HUES48 (cell line): ENCODE data around the gene ELL.

Experiments used
- H3K27ac ChIP-seq: one replicate; pipeline ENCODE4 v1.7.0; 2013; ENCODE audit warnings: low read depth, low read length, inconsistent platforms
- H3K27me3 ChIP-seq: 2 replicates; pipeline ENCODE4 v1.6.1; 2013; ENCODE audit warnings: mild to moderate bottlenecking, low read length; ENCODE audit not compliant: control insufficient read depth, insufficient read depth
- H3K36me3 ChIP-seq: 2 replicates; pipeline ENCODE4 v1.6.1; 2013; ENCODE audit warnings: low read length; ENCODE audit not compliant: control insufficient read depth, insufficient read depth
- H3K4me1 ChIP-seq: 2 replicates; pipeline ENCODE4 v1.6.1; 2013; ENCODE audit warnings: mild to moderate bottlenecking, low read length; ENCODE audit not compliant: control insufficient read depth, insufficient read depth
- H3K4me3 ChIP-seq: 2 replicates; pipeline ENCODE4 v1.5.1; 2013; ENCODE audit warnings: mild to moderate bottlenecking, low read depth, low read length
- H3K9ac ChIP-seq: 2 replicates; pipeline ENCODE4 v1.6.1; 2013; ENCODE audit warnings: mild to moderate bottlenecking, low read depth, low read length, moderate library complexity
- H3K9me3 ChIP-seq: 2 replicates; pipeline ENCODE4 v1.6.1; 2013; ENCODE audit warnings: low read length; ENCODE audit not compliant: control insufficient read depth, insufficient read depth

Gene ELL

DNA sequence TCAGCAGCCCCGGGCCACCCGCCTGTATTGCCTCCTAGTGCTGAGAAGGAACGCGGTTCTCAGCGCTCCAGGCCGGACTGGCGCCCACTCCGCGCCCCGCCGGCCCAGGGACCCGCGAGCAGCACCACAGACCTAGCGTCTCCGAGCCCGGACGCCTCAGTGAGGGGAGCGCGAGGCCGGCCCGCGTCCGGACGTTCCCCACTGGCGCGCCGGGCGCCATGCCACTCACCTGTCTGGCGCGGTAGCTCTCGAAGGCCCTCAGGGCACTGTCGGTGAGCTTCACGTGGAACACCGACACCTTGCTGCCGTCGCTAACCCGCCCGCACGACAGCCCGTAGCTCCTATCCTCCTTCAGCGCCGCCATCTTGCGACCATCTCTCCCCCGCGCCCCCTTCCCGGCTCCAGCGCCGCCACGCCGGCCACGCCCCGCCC is at the start of gene ELL:
TSS of gene ELL (minus strand) at position 379 of the 432 bp plus-strand sequence. CDS start at position 364, 15 bp downstream.
- no peaks in the 10 kb centered on the region for H3K36me3 ChIP-seq
- no peaks in the 10 kb centered on the region for H3K27me3 ChIP-seq
- peaks cover 7% of the 10 kb centered on the region; the same call in 1 of the 2 replicates for H3K4me1 ChIP-seq
- peak within 1 kb of the TSS; percentile 99 for H3K4me3 ChIP-seq
- peak within 1 kb of the TSS; percentile 78 for H3K9ac ChIP-seq
- no peaks in the 10 kb centered on the region for H3K9me3 ChIP-seq
- peak within 1 kb of the TSS; percentile 84 for H3K27ac ChIP-seq

DNA sequence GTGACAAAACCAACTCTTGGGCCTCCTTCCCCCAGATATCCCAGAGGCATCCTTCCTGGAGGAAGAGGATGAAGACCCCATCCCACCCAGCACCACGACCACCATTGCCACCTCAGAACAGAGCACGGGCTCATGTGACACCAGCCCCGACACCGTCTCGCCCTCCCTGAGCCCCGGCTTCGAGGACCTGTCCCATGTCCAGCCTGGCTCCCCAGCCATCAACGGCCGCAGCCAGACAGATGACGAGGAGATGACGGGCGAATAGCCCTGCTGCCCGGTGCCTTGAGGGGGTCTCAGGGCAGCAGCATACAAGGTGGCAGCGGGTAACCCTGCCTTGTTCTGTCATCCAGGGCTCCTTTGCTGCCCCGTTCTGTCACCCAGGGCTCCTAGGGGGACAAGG is 46.5 kb upstream of the ELL start:
- no peaks in the 10 kb centered on the region for H3K27me3 ChIP-seq

DNA sequence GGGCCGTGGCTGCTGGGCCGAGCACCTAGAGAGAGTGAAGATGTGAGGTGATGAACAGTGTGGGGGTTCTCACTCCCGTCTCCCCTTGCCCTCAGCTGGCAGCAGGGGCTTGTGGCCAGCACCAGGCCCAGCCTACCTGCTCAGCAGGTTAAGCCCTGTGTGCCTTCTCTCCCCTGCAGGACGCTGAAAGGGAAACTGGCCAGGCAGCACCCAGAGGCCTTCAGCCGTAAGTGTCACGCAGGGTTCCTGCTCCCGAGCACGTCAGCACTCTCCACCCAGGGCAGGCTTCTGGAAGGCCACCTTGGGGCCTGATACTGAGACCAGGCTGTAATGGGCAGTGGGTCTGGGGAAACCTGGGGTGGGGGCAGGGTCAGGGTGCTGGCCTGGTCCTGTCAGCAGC is 45.1 kb upstream of the ELL start:
- H3K36me3 ChIP-seq = peaks cover 70% of the 10 kb centered on the region
- no peak overlapping the region for H3K4me3 ChIP-seq
- no peak overlapping the region for H3K9ac ChIP-seq

More for the DNA sequence above, 46.5 kb upstream of the ELL start:
- H3K9me3 ChIP-seq = no peaks in the 10 kb centered on the region
- H3K36me3 ChIP-seq = peaks cover 66% of the 10 kb centered on the region
- H3K4me3 ChIP-seq = no peak overlapping the region
- H3K9ac ChIP-seq = no peak overlapping the region
- no peak overlapping the region for H3K27ac ChIP-seq
- peaks cover 3% of the 10 kb centered on the region; the same call in 1 of the 2 replicates for H3K4me1 ChIP-seq

DNA sequence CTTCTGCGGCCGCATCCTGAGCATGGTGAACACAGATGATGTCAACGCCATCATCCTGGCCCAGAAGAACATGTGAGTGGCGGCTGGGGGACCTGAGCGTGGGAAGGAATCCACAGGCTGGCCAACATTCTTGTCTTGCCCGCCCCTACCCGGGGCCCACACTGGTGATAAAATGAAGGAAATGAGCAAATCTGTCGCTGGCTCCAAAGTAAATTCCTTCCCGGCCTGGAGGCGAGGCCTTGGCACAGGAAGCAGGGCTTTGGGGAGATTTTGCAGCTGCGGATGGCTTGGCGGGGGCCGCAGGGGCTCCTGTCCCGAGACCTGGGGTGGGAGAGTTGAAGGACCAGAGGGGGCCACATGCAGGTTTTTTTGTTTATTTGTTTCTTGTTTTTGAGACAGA is 40.2 kb upstream of the ELL start:
- peaks cover 58% of the 10 kb centered on the region for H3K36me3 ChIP-seq

More for the DNA sequence above, 45.1 kb upstream of the ELL start:
- no peak overlapping the region for H3K27ac ChIP-seq
- H3K27me3 ChIP-seq = no peaks in the 10 kb centered on the region
- no peaks in the 10 kb centered on the region for H3K9me3 ChIP-seq
- H3K4me1 ChIP-seq = no peaks in the 10 kb centered on the region

DNA sequence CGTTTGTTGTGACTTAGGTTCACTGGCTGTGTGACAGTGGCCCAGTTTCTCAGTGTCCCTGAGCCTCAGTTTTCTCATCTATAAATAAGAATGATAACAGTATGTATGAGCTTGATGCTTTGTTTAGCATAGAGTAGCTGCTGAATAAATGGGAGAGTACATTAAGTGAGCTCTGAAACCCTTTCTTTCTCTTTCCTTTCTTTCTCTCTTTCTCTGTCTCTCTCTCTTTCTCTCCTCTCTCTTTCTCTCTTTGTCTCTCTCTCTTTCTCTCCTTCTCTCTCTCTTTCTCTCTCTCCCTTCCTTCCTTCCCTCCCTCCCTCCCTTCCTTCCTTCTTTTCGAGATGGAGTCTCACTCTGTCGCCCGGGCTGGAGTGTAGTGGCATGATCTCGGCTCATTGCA is 37.8 kb upstream of the ELL start:
- Histone ChIP-seq H3K27ac (no peak overlapping the region), H3K9ac (no peak overlapping the region), H3K27me3 (no peaks in the 10 kb centered on the region), H3K9me3 (no peaks in the 10 kb centered on the region), H3K36me3 (peaks cover 37% of the 10 kb centered on the region), H3K4me1 (peaks cover 6% of the 10 kb centered on the region; the same call in 1 of the 2 replicates), H3K4me3 (no peak overlapping the region)

More for the DNA sequence above, 40.2 kb upstream of the ELL start:
- no peak overlapping the region for H3K4me3 ChIP-seq
- no peak overlapping the region for H3K9ac ChIP-seq
- H3K9me3 ChIP-seq = no peaks in the 10 kb centered on the region
- no peak overlapping the region for H3K27ac ChIP-seq
- peaks cover 6% of the 10 kb centered on the region; the same call in 1 of the 2 replicates for H3K4me1 ChIP-seq
- H3K27me3 ChIP-seq = no peaks in the 10 kb centered on the region

DNA sequence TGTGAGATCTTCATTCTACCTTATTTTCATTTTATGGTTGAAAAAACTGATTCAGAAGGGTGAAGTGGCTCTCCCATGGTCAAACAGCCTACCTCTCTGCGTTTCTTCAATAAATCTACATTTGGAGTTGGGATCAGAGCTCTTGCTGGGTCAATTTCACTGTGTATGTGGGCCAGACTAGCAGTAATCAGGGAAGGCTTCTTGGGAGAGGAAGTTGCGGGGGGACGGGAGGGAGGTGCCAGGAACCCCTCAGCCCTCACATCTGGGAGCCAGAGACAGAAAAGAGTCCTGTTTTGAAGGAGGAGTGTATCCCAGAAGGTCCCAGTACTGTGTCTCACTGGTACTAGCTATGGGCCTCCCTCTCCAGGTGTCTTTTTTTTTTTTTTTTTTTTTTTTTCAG is 36.7 kb upstream of the ELL start:
- Histone ChIP-seq H3K27me3 (no peaks in the 10 kb centered on the region), H3K9me3 (no peaks in the 10 kb centered on the region), H3K4me1 (peaks cover 6% of the 10 kb centered on the region; the same call in 1 of the 2 replicates), H3K36me3 (peaks cover 26% of the 10 kb centered on the region), H3K4me3 (peak overlapping the region; percentile 81), H3K27ac (peak overlapping the region; percentile 72), H3K9ac (peak overlapping the region; percentile 42)

DNA sequence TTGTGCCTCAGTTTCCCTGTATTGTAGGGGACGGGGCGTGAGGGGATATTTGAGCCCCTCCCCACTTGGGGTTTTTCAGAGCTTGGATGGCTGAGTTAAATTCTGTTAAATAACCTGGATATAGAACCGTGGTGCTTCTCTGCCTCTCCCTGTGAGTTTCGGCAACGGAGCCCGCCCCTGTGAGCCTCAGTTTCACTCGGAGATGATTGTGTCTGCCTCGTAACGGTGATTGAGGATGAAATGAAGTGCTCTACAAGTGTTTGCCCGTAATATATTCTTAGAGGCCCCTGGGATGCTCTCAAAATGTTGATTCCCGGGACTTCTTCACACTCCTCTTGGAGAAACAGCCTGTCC is 36.3 kb upstream of the ELL start:
- no peaks in the 10 kb centered on the region for H3K27me3 ChIP-seq

DNA sequence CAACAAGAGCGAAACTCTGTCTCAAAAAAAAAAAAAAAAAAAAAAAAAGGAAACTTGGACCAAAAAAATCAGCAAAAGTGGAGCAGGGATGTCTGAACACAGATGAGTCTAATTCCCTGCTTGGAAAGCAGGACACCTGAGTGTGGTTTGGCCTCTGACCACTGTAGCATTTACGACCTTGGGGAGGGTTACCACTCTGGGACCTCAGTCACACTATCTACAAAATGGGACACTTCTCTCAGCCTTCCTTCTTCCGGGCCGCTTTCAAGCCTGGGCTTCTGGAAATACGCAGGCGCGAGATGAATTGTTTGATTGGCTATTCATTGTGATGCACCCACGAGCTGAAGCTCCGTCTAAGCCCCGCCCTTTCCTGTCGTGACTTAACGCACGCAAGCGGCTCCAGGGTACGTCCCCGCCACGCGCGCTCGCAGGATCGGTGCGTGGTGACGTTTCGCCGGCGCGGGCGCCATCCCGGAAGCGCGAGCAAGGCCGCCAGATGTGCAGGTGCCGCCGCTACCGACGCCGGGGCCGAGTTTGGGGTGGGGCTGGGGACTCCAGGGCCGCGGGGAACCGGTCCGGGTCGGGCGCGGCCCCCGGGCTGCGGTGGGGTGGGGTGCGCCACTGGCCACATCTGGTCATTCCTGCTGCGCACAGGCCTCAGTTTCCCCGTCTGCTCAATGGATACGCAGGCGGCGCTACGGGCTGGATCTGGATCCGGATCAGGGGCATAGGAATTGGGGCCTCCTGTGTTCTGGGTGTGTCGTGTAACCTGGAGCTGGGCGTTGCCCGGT is 35.7 kb upstream of the ELL start, which contains the start of gene KXD1:
TSS of gene KXD1 (plus strand) at position 460 of the 791 bp plus-strand sequence. CDS start 4,187 bp downstream, outside the sequence.
- Histone ChIP-seq H3K4me1 (peaks cover 6% of the 10 kb centered on the region; the same call in 1 of the 2 replicates), H3K27me3 (no peaks in the 10 kb centered on the region), H3K9ac (peak within 1 kb of the TSS; percentile 42), H3K27ac (peak within 1 kb of the TSS; percentile 72), H3K4me3 (peak within 1 kb of the TSS; percentile 81), H3K9me3 (no peaks in the 10 kb centered on the region), H3K36me3 (peaks cover 16% of the 10 kb centered on the region)

More for the DNA sequence above, 36.3 kb upstream of the ELL start:
- Histone ChIP-seq H3K9ac (peak overlapping the region; percentile 42), H3K4me3 (peak overlapping the region; percentile 81), H3K9me3 (no peaks in the 10 kb centered on the region), H3K36me3 (peaks cover 22% of the 10 kb centered on the region), H3K4me1 (peaks cover 6% of the 10 kb centered on the region; the same call in 1 of the 2 replicates), H3K27ac (peak overlapping the region; percentile 72)

DNA sequence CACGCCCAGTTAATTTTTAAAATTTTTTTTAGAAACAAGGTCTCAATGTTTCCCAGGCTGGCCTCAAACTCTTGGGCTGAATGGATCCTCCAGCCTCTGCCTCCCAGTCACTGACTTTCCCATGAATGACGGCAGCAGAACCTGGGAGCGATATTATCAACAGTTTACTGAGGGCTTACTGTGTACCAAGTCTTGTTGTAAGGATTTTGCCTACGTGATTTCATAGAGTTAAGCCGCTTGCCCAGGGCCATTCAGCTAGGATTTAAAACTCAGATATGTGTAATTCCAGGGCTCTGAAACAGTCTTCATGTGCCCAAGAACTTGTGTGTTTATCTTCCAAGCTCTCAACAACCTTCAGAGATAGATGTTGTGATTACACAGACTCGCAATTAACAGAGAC is 29.8 kb upstream of the ELL start:
- no peak overlapping the region for H3K27ac ChIP-seq
- no peaks in the 10 kb centered on the region for H3K9me3 ChIP-seq
- H3K4me3 ChIP-seq = no peak overlapping the region
- no peaks in the 10 kb centered on the region for H3K4me1 ChIP-seq
- no peaks in the 10 kb centered on the region for H3K36me3 ChIP-seq
- no peaks in the 10 kb centered on the region for H3K27me3 ChIP-seq
- H3K9ac ChIP-seq = no peak overlapping the region

DNA sequence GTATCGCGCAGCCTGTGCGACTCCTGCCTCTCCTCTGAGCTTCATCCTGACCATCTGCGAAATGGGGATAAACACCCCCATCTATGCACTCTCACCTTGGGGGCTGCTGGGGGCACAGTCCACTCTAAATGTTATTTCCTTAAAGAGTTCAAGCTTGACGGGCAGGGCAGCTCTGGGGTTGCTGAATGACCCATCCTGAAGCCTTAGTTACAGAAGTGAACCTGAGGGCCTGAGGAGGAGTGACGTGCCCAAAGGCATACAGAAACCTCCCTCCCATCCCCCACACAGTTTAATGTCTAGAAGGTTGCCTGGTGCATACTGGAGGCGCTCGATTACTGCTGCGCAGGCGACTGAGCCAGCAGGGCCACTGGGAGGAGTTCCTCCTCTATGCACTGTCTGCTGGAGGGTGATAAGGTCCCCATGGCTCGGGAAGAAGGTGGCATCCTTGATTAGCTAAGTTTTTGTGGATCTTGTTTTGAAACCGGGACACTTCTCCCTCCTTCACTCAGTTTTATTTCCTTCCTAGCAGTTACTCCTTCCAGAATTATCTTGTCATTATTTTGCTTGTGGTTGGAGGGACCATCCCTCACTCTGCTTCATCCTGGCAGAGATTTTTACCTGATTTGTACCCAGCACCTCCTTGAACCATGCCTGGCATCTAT is 22.1 kb upstream of the ELL start:
- Histone ChIP-seq H3K36me3 (peaks cover 30% of the 10 kb centered on the region), H3K9me3 (no peaks in the 10 kb centered on the region), H3K9ac (no peak overlapping the region), H3K4me1 (peaks cover 9% of the 10 kb centered on the region), H3K4me3 (peak overlapping the region; percentile 69), H3K27me3 (no peaks in the 10 kb centered on the region), H3K27ac (no peak overlapping the region)
